Prostate gland (tissue), 2 donors: ENCODE measurements around the gene TNNT2.
A peak's percentile ranks its signal among the peaks of the same experiment; 100 is the strongest.

Experiments
- CTCF ChIP-seq, 4 experiments: fragments of 200-600 bp in 2 of 4; fragments of 450-650 bp in 2 of 4; sonication (generic) in 2 of 4; IDR thresholded peaks; 1 replicate in 3 of 4; 2 replicates in 1 of 4; pipeline ENCODE4 v1.5.1; 2016 to 2019; ENCODE audit warnings: antibody characterized with exemption in 4 of 4, mild to moderate bottlenecking in 2 of 4, moderate library complexity in 2 of 4
- POLR2A ChIP-seq: fragments of 450-650 bp; IDR thresholded peaks from one replicate; pipeline ENCODE4 v1.6.1; 2016; ENCODE audit warnings: antibody characterized with exemption, mild to moderate bottlenecking

GRCh38 chr1:201399352-201400126 lies 22.1 kb upstream of the TNNT2 start:
- TF ChIP-seq POLR2A (peak; percentile 33), CTCF (IDR thresholded peaks at IDR 0.05) (no peak)
